Stimulated activated CD4-positive, alpha-beta T cell treated with anti-CD3 and anti-CD28 coated beads, Interleukin-1b, Interleukin-23, amount 100 ng/mL, for 1 hour (primary cell): Measurements from ENCODE around the gene ITPR2.
"Not testable (repeated sequence)": the region's sequence is repeated elsewhere in the genome, so short reads cannot be mapped to it uniquely, and the experiment has no call there.

Source experiments
- DNase-seq, 2 donors: peaks; one replicate each; pipeline ENCODE4 v3.0.0-alpha.2; 2020; ENCODE audit warnings: low read depth in 2 of 2

Gene ITPR2

GRCh38 chr12:26339976-26340375 lies 493.0 kb downstream of the ITPR2 start:
- DNase-seq, result no peak

- no peak for DNase-seq
These were observed 494.1 kb downstream of the ITPR2 start for GRCh38 chr12:26338586-26339572.

GRCh38 chr12:26335651-26336050 lies 497.3 kb downstream of the ITPR2 start:
- no peak for DNase-seq

GRCh38 chr12:26334621-26335124 lies 498.3 kb downstream of the ITPR2 start:
- DNase-seq, result no peak

- no peak for DNase-seq
These were observed 501.0 kb downstream of the ITPR2 start for GRCh38 chr12:26331960-26332359.

GRCh38 chr12:26331136-26331535 lies 501.9 kb downstream of the ITPR2 start:
- no peak for DNase-seq

- DNase-seq, result no peak
These were observed 504.9 kb downstream of the ITPR2 start for GRCh38 chr12:26327975-26328644.

- DNase-seq, result no peak
These were observed 509.3 kb downstream of the ITPR2 start for GRCh38 chr12:26323673-26324072.

- no peak for DNase-seq
These were observed 513.5 kb downstream of the ITPR2 start for GRCh38 chr12:26319511-26319910.

- no peak for DNase-seq
These were observed 514.3 kb downstream of the ITPR2 start for GRCh38 chr12:26318661-26319068.

GRCh38 chr12:26317942-26318575 lies 514.9 kb downstream of the ITPR2 start:
- DNase-seq, result no peak

GRCh38 chr12:26314103-26314502 lies 518.9 kb downstream of the ITPR2 start:
- not testable (repeated sequence) for DNase-seq

GRCh38 chr12:26310489-26310888 lies 522.5 kb downstream of the ITPR2 start:
- not testable (repeated sequence) for DNase-seq

- DNase-seq, result no peak
These were observed 523.4 kb downstream of the ITPR2 start for GRCh38 chr12:26309634-26310033.

- DNase-seq, result no peak
These were observed 528.7 kb downstream of the ITPR2 start for GRCh38 chr12:26304273-26304672.

- no peak for DNase-seq
These were observed 529.6 kb downstream of the ITPR2 start for GRCh38 chr12:26303418-26303817.

- DNase-seq, result no peak
These were observed 530.2 kb downstream of the ITPR2 start for GRCh38 chr12:26302776-26303175.

- DNase-seq, result no peak
These were observed 533.2 kb downstream of the ITPR2 start for GRCh38 chr12:26299751-26300150.

GRCh38 chr12:26298785-26299621 lies 534.0 kb downstream of the ITPR2 start:
- DNase-seq, result no peak

- DNase-seq, result no peak
These were observed 535.5 kb downstream of the ITPR2 start for GRCh38 chr12:26297396-26298070.

- DNase-seq, result no peak
These were observed 538.0 kb downstream of the ITPR2 start for GRCh38 chr12:26295001-26295400.
